GM23248 (cell line): Measurements from ENCODE around the gene RAB31. TPM values are rescaled to one million over a fixed set of nuclear protein-coding genes. Genes with fewer than 3 reads are reported as not detected.

ENCODE experiments used
- DNase-seq: peaks from one replicate; pipeline ENCODE4 v3.0.0-alpha.2; 2015
- H2AFZ ChIP-seq: fragments of 200-600 bp; sonication (generic); 2 replicates; pipeline ENCODE4 v1.6.1; 2016; ENCODE audit warnings: antibody characterized with exemption
- H3F3A ChIP-seq: fragments of 200-600 bp; sonication (generic); 2 replicates; pipeline ENCODE4 v1.6.1; 2016; ENCODE audit warnings: mild to moderate bottlenecking, antibody characterized with exemption, mixed run types; ENCODE audit not compliant: insufficient read depth
- H3K27ac ChIP-seq: fragments of 200-600 bp; sonication (generic); 2 replicates; pipeline ENCODE4 v1.5.1; 2016; ENCODE audit warnings: mild to moderate bottlenecking
- H3K27me3 ChIP-seq: fragments of 200-600 bp; sonication (generic); replicated peaks from 2 replicates; pipeline ENCODE4 v1.6.1; 2016; ENCODE audit warnings: mild to moderate bottlenecking; ENCODE audit not compliant: insufficient read depth
- H3K36me3 ChIP-seq: fragments of 200-600 bp; sonication (generic); 2 replicates; pipeline ENCODE4 v1.6.1; 2016; ENCODE audit warnings: low read depth, mild to moderate bottlenecking
- H3K4me1 ChIP-seq: fragments of 200-600 bp; sonication (generic); 2 replicates; pipeline ENCODE4 v1.6.1; 2016; ENCODE audit warnings: mild to moderate bottlenecking; ENCODE audit not compliant: insufficient read depth
- H3K4me2 ChIP-seq: fragments of 200-600 bp; sonication (generic); one replicate; pipeline ENCODE4 v1.6.1; 2016; ENCODE audit warnings: mild to moderate bottlenecking; ENCODE audit not compliant: unreplicated experiment
- H3K4me3 ChIP-seq: fragments of 200-600 bp; sonication (generic); 2 replicates; pipeline ENCODE4 v1.5.1; 2016; ENCODE audit warnings: mild to moderate bottlenecking
- H3K79me2 ChIP-seq: fragments of 200-600 bp; sonication (generic); 2 replicates; pipeline ENCODE4 v1.6.1; 2016; ENCODE audit warnings: mild to moderate bottlenecking; ENCODE audit not compliant: insufficient read depth
- H3K9ac ChIP-seq: fragments of 200-600 bp; sonication (generic); 2 replicates; pipeline ENCODE4 v1.6.1; 2016; ENCODE audit warnings: mild to moderate bottlenecking
- H3K9me2 ChIP-seq: fragments of 200-600 bp; sonication (generic); 2 replicates; pipeline ENCODE4 v1.6.1; 2016; ENCODE audit warnings: mixed run types, mild to moderate bottlenecking, moderate library complexity; ENCODE audit not compliant: insufficient read depth
- H3K9me3 ChIP-seq: fragments of 200-600 bp; sonication (generic); one replicate; pipeline ENCODE4 v1.6.1; 2017; ENCODE audit warnings: low read depth
- H4K20me1 ChIP-seq: fragments of 200-600 bp; sonication (generic); 2 replicates; pipeline ENCODE4 v1.6.0; 2016; ENCODE audit not compliant: insufficient read depth
- EZH2 ChIP-seq: fragments of 200-600 bp; sonication (generic); IDR thresholded peaks from 2 replicates; pipeline ENCODE4 v1.6.1; 2018; ENCODE audit warnings: antibody characterized with exemption, mild to moderate bottlenecking; ENCODE audit not compliant: insufficient read depth, poor library complexity, severe bottlenecking
- EZH2phosphoT487 ChIP-seq: fragments of 200-600 bp; sonication (generic); IDR thresholded peaks from 2 replicates; pipeline ENCODE4 v1.6.1; 2018; ENCODE audit warnings: antibody characterized with exemption, moderate library complexity, mild to moderate bottlenecking, low read depth; ENCODE audit not compliant: insufficient read depth
- WGBS, 2 experiments: methylation state at CpG; one replicate each; pipeline ENCODE4 v1.1.6; 2015 to 2017; ENCODE audit warnings: low lambda C conversion rate in 2 of 2, low coverage in 1 of 2; ENCODE audit errors: missing lambda C conversion rate in 2 of 2; 5-methylcytosine and 5-hydroxymethylcytosine counted together
- in situ Hi-C: fragments of 300-500 bp; cut with MboI; formaldehyde crosslinking; loops from 2 replicates; pipeline ENCODE4 v1.15.0; 2020
- polyA plus RNA-seq: library from polyadenylated mRNA; unstranded; fragments of >200 nt; fragmentation: Nextera tagmentation; extraction: Ambion mirVana; gene quantifications from 2 replicates; pipeline ENCODE4 v1.2.1, GENCODE V29; 2016
- total RNA-seq: library from RNA; depleted of rRNA; stranded (reverse); fragments of >200 nt; shearing (Covaris generic); gene quantifications from 2 replicates; pipeline ENCODE4 v1.2.3, GENCODE V29; 2014

RAB31 gene
- total and polyA plus RNA-seq, 2 experiments from 2014 or later: 49.2 to 144 TPM

GRCh38 chr18:9791991-9792390 is 83.9 kb downstream of the RAB31 start:
- in situ Hi-C loops: no loop called here
- H3K79me2 ChIP-seq: peaks cover 21% of the 10 kb centered on the region; the same call in 1 of the 2 replicates
- WGBS, 2 experiments: 96 to 100% methylated on average over 2 of the region's 2 CpGs
- H4K20me1 ChIP-seq: no peaks in the 10 kb centered on the region
- no peak overlapping the region for H3K4me2 ChIP-seq
- H3K4me1 ChIP-seq: peaks cover 2% of the 10 kb centered on the region; the same call in 1 of the 2 replicates
- H3K36me3 ChIP-seq: no peaks in the 10 kb centered on the region
- H3K27ac ChIP-seq: no peak overlapping the region
- H3K4me3 ChIP-seq: no peak overlapping the region
- peaks cover 5% of the 10 kb centered on the region; the same call in 1 of the 2 replicates for H3F3A ChIP-seq
- no peak overlapping the region for H3K9ac ChIP-seq
- H3K27me3 ChIP-seq: no peaks in the 10 kb centered on the region
- no peaks in the 10 kb centered on the region for H3K9me3 ChIP-seq
- H3K9me2 ChIP-seq: no peaks in the 10 kb centered on the region; the same call in 1 of the 2 replicates
- H2AFZ ChIP-seq: no peak overlapping the region
- no peak for DNase-seq
- TF ChIP-seq EZH2phosphoT487 (no peak), EZH2 (no peak)

GRCh38 chr18:9792565-9793245 is 84.6 kb downstream of the RAB31 start:
- Histone ChIP-seq H3F3A (peaks cover 12% of the 10 kb centered on the region; the same call in 1 of the 2 replicates), H2AFZ (no peak overlapping the region), H3K9ac (no peak overlapping the region), H3K36me3 (no peaks in the 10 kb centered on the region), H3K27ac (no peak overlapping the region), H3K4me1 (peaks cover 9% of the 10 kb centered on the region), H3K27me3 (no peaks in the 10 kb centered on the region), H3K9me2 (no peaks in the 10 kb centered on the region; the same call in 1 of the 2 replicates), H3K4me2 (no peak overlapping the region), H4K20me1 (no peaks in the 10 kb centered on the region), H3K4me3 (no peak overlapping the region), H3K79me2 (peaks cover 21% of the 10 kb centered on the region; the same call in 1 of the 2 replicates), H3K9me3 (no peaks in the 10 kb centered on the region)
- in situ Hi-C loops: no loop called here
- WGBS, 2 experiments: 94 to 98% methylated on average over 3 of the region's 3 CpGs
- DNase-seq: no peak
- no peak for TF ChIP-seq EZH2phosphoT487
- TF ChIP-seq EZH2: no peak

GRCh38 chr18:9796011-9796410 is 87.9 kb downstream of the RAB31 start:
- no peaks in the 10 kb centered on the region for H3K79me2 ChIP-seq
- no peaks in the 10 kb centered on the region for H3K9me2 ChIP-seq
- H3K27ac ChIP-seq: no peak overlapping the region
- H3K4me1 ChIP-seq: peaks cover 16% of the 10 kb centered on the region
- in situ Hi-C loops: no loop called here
- 95 to 100% methylated on average over 2 of the region's 2 CpGs for WGBS, 2 experiments
- no peaks in the 10 kb centered on the region for H4K20me1 ChIP-seq
- no peaks in the 10 kb centered on the region for H3K36me3 ChIP-seq
- no peak overlapping the region for H3K4me3 ChIP-seq
- H3K9me3 ChIP-seq: no peaks in the 10 kb centered on the region
- no peak overlapping the region for H3K9ac ChIP-seq
- no peaks in the 10 kb centered on the region for H3K27me3 ChIP-seq
- TF ChIP-seq EZH2 (no peak), EZH2phosphoT487 (no peak)
- DNase-seq: no peak
- peaks cover 11% of the 10 kb centered on the region; the same call in 1 of the 2 replicates for H3F3A ChIP-seq
- H2AFZ ChIP-seq: no peak overlapping the region
- no peak overlapping the region for H3K4me2 ChIP-seq

DNA sequence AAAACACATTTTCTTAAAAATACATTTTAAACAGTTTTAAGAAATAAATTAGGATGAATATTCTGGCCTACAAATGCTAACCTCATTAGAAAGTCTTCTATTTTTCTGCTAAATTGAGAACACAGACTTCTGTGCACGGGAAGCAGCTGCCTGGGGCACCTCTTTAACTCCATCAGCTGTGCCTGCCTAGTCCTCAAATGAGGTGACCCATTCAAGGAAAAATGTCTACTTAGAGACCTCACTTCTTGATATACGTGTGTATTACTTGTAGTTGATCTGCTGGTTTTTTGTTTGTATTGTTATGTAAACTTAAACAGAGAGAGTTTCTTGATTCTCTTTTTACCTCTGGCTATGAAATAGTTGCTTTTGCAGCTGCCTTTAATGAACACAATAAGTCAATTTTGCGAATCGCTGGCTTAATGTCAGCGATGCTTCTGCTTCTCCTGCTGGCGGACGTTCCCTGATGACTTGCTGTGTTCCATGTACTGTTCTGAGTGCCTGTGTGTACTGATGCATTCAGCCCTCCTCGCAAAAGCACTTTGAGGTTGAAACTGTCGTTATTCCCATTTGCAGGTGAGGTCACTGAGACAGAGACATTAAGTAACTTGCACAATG is 88.9 kb downstream of the RAB31 start:
- peak overlapping the region; percentile 68 for H3K4me2 ChIP-seq
- no peaks in the 10 kb centered on the region for H3K27me3 ChIP-seq
- H3K9ac ChIP-seq: peak overlapping the region; percentile 55
- H3K4me3 ChIP-seq: peak overlapping the region; percentile 58
- H2AFZ ChIP-seq: peak overlapping the region; percentile 74
- WGBS, 2 experiments: 7 to 12% methylated on average over 9 of the region's 9 CpGs
- TF ChIP-seq EZH2 (no peak), EZH2phosphoT487 (no peak)
- no peaks in the 10 kb centered on the region for H3K9me2 ChIP-seq
- peaks cover 11% of the 10 kb centered on the region; the same call in 1 of the 2 replicates for H3F3A ChIP-seq
- peaks cover 16% of the 10 kb centered on the region for H3K4me1 ChIP-seq
- H3K79me2 ChIP-seq: peaks cover under 1% of the 10 kb centered on the region; the same call in 1 of the 2 replicates
- no peaks in the 10 kb centered on the region for H4K20me1 ChIP-seq
- DNase-seq: peak; percentile 68
- H3K27ac ChIP-seq: peak overlapping the region; percentile 38
- no peaks in the 10 kb centered on the region for H3K9me3 ChIP-seq
- in situ Hi-C loops: no loop called here
- no peaks in the 10 kb centered on the region for H3K36me3 ChIP-seq
